Astrocyte of the spinal cord (primary cell): Measurements from ENCODE around the gene CYTH3.

Source experiments
- DNase-seq: peaks from one replicate; pipeline ENCODE4 v3.0.0; 2011; ENCODE audit warnings: low read depth, low spot score
- H3K4me3 ChIP-seq: 2 replicates; pipeline ENCODE4 v1.5.1; 2011; ENCODE audit warnings: low read depth, mild to moderate bottlenecking, low read length, moderate library complexity
- in situ Hi-C: cut with HindIII; loops from 2 replicates; pipeline ENCODE4 v1.10.0; 2017; ENCODE audit warnings: low sequenced_read_pairs
- TF ChIP-seq, protein P1 (sequence below): IDR thresholded peaks from 2 replicates; pipeline ENCODE4 v1.5.1; 2012; ENCODE audit warnings: low read depth, mild to moderate bottlenecking, low read length, inconsistent platforms

Gene CYTH3

DNA sequence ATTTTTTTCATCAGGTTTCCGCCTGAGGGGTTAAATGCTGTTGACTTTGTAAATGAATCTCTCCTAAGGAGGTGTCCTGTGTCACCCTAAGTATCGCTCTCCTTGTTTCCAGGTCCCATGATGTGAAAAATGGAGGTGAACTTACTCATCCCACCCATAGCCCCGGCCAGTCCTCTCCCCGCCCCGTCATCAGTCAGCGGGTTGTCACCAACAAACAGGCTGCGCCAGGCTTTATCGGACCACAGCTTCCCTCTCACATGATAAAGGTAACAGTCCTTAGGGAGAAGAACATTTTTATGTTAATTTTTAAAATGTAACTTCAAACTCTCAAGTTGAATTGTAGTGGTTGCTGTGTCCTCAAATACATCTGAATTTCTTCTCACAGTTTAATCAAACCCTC, 124.8 kb downstream of the CYTH3 start:
- TF ChIP-seq, protein P1, sequence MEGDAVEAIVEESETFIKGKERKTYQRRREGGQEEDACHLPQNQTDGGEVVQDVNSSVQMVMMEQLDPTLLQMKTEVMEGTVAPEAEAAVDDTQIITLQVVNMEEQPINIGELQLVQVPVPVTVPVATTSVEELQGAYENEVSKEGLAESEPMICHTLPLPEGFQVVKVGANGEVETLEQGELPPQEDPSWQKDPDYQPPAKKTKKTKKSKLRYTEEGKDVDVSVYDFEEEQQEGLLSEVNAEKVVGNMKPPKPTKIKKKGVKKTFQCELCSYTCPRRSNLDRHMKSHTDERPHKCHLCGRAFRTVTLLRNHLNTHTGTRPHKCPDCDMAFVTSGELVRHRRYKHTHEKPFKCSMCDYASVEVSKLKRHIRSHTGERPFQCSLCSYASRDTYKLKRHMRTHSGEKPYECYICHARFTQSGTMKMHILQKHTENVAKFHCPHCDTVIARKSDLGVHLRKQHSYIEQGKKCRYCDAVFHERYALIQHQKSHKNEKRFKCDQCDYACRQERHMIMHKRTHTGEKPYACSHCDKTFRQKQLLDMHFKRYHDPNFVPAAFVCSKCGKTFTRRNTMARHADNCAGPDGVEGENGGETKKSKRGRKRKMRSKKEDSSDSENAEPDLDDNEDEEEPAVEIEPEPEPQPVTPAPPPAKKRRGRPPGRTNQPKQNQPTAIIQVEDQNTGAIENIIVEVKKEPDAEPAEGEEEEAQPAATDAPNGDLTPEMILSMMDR = no peak
- no peak for DNase-seq
- no peak overlapping the region for H3K4me3 ChIP-seq
- in situ Hi-C loops = no loop called here

DNA sequence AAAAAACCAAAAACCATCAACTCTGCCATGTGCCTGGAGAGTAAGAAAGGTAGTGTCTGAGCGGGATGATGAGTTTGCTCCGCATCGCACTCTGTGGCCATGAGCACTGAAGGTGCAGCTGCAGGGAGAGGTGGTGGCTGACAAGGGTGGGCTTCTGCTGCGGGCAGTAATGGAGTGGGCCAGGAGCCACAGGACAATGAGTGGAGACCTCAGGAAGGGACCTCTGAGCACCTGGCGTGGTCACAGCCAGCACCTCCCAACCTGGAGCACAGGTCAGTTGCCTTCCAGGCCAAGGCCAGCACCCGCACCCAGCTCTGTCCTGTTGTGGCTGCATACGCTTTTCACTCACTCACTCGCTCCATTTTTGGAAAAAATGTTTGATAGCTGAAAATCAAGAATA, 125.8 kb downstream of the CYTH3 start:
- no peak for DNase-seq
- in situ Hi-C loops = no loop called here
- H3K4me3 ChIP-seq = no peak overlapping the region
- TF ChIP-seq, protein P1 = no peak

DNA sequence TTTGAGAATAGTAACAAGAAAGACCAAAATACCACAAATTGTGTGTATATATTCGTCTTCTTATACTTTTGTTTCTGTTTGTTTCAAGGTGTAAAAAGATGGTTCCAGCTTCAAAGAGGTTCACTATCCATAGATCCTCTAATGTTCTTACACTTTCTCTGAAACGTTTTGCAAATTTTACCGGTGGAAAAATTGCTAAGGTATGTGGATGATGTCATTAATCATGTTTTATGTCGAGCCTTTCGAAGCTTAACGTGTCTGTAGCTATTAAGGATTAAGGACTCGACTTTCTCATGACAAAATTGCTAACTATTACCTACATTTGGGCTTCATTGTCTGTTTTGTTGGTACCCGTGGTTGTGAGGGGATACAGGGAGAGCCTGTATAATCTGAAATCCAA, 128.4 kb downstream of the CYTH3 start:
- TF ChIP-seq, protein P1 = no peak
- in situ Hi-C loops = no loop called here
- DNase-seq = no peak
- no peak overlapping the region for H3K4me3 ChIP-seq

DNA sequence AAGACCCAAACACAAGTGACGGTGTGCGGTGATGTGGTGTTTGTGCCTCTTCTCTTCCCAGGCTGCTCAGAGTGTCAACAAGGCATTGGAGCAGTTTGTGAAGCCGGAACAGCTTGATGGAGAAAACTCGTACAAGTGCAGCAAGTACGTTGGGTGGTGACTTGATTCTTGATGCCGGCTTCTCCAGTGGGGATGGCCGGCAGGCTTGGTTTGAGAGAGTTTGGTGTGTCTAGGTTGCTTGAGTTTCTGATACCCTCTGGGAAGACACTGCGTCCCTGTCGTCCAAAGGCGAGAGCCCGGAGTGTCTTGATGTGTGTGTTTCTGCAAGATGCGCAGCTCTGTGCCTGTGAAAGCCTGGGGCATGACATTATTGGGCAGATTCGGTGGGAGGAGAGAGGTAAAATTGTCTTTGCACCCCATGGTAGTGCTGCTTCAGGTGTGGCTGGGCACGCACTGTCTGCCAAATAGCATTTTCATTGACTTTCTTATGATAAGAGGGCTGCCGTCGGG, 129.5 kb downstream of the CYTH3 start:
- TF ChIP-seq, protein P1 = no peak
- in situ Hi-C loops = no loop called here
- no peak overlapping the region for H3K4me3 ChIP-seq
- no peak for DNase-seq

DNA sequence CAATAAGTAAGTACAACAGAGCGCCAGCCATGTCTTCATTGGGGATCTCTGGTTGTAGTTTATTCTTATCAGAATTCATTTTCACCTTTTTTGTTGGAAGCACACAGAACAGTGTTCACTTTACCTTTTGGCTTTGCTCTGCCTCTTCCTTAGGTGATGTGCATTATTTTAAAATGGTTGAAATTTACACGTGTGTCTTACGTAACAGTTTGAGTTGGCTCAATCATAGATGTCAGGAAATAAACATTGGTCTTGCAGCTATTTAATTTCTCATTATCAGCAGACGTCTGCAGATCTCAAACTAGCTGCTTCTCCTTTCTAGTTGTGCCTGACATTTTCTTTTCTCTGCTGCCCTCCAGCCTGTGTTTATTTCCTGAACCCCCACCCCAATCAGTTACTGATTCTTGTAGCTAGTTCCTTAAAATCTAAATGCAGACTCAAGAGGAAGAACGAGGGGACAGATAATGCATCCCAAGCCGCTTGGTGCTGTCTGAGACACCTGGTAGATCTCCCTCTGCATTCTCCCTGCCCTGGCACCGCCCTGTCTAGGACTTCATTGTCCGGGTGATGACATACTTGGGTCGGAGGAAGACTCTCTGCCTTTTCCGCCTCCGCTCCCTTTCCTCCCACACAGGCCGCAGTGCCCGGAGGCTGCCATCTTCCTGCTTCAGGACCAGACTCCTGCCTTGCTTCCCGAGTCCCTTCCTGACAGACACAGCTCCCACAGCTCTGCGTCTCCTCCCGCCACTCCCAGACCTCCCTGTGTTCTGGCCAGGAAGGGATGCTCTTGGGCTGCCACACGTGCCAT, 133.0 kb downstream of the CYTH3 start:
- no peak overlapping the region for H3K4me3 ChIP-seq
- TF ChIP-seq, protein P1 = no peak
- in situ Hi-C loops = no loop called here
- DNase-seq = no peak

GRCh38 chr7:6136475-6136874, 135.9 kb downstream of the CYTH3 start:
- TF ChIP-seq, protein P1 = no peak
- in situ Hi-C loops = no loop called here
- H3K4me3 ChIP-seq = no peak overlapping the region
- DNase-seq = no peak
